ENCODE measurements around the gene GREB1. TPM values are rescaled to one million over a fixed set of nuclear protein-coding genes. Genes with fewer than 3 reads are reported as not detected.

GREB1 gene
- total RNA-seq, 1 experiment from 2014 or later = 6.2 TPM

- Histone ChIP-seq H3K4me3 (replicated peaks in 1 of 2; ENCODE audit: low read depth in 1 of 2, low read length in 2 of 2) (no peak overlapping the region), H3K9ac (ENCODE audit: low read length) (no peak overlapping the region), H3K4me2 (ENCODE audit: low read length) (peak overlapping the region; percentile 42), H2AFZ (ENCODE audit: low read depth, low read length, poor library complexity, severe bottlenecking) (no peak overlapping the region), H3K4me1 (ENCODE audit: control insufficient read depth in 1 of 2, insufficient read depth in 2 of 2, low read length in 2 of 2) (peaks cover 4 to 21% of the 10 kb centered on the region in 2 experiments), H3K79me2 (ENCODE audit: insufficient read depth, low read length) (no peaks in the 10 kb centered on the region), H3K36me3 (ENCODE audit: control insufficient read depth in 1 of 2, insufficient read depth in 2 of 2, low read length in 2 of 2) (no peaks in the 10 kb centered on the region), H3K9me3 (ENCODE audit: control insufficient read depth in 1 of 2, insufficient read depth in 1 of 2, low read depth in 1 of 2, low read length in 2 of 2) (no peaks in the 10 kb centered on the region), H3K9me2 (ENCODE audit: insufficient read depth) (no peaks in the 10 kb centered on the region), H3K27ac (ENCODE audit: low read depth, low read length) (no peak overlapping the region), H3K27me3 (ENCODE audit: insufficient read depth, low read length) (no peaks in the 10 kb centered on the region), H4K20me1 (ENCODE audit: insufficient read depth) (no peaks in the 10 kb centered on the region)
- no TSS peak for BruUV-seq (replicated peaks)
- ChIA-PET RAD21 (ENCODE audit: low non-redundant PET in 1 of 2, low total read pairs in 2 of 2, uncharacterized antibody in 2 of 2, unreplicated experiment in 2 of 2) (no interaction called here), CTCF (interaction anchor here (0.9 to 2.8 kb wide), 3 partner anchors 101 to 448 kb away, joined by 5 to 8 read pairs (median 5); a partner anchor contains a TSS), POLR2A (no interaction called here)
- DNase-seq (ENCODE audit: low read depth, low spot score) (no peak), ATAC-seq (no peak)
- intact Hi-C loops (cut with micrococcal nuclease) = loop anchor here (5.0 kb wide), 3 partner anchors 102 to 748 kb away; no protein-coding TSS in a partner anchor
- no peak for TF ChIP-seq ELF1 (IDR thresholded peaks at IDR 0.05; ENCODE audit: borderline replicate concordance, low read depth)
- no peak for TF ChIP-seq ZFX (IDR thresholded peaks at IDR 0.05)
- TF ChIP-seq REST (IDR thresholded peaks at IDR 0.05; ENCODE audit: low read depth) = no peak
- TF ChIP-seq EGR1 (IDR thresholded peaks at IDR 0.05; ENCODE audit: low read depth) = no peak
- TF ChIP-seq FOSL1 (IDR thresholded peaks at IDR 0.05; ENCODE audit: low read depth) = no peak
- TF ChIP-seq EZH2 (IDR thresholded peaks at IDR 0.05) = no peak
- TF ChIP-seq CBX3 (IDR thresholded peaks at IDR 0.05; ENCODE audit: low read depth) = no peak
- TF ChIP-seq CTCF (IDR thresholded peaks at IDR 0.05 in 2 of 3, conservative IDR thresholded peaks at IDR 0.05 in 1 of 3; ENCODE audit: borderline replicate concordance in 1 of 3, insufficient read depth in 1 of 3, low read depth in 2 of 3, low read length in 2 of 3) = no peak
- TF ChIP-seq RAD21 (IDR thresholded peaks at IDR 0.05; ENCODE audit: low read depth) = no peak
- no peak for TF ChIP-seq MAX (IDR thresholded peaks at IDR 0.05)
- no peak for TF ChIP-seq POLR2A (IDR thresholded peaks at IDR 0.05; ENCODE audit: borderline replicate concordance, extremely low read depth, insufficient read depth, insufficient read length)
- no peak for TF ChIP-seq SP1 (IDR thresholded peaks at IDR 0.05; ENCODE audit: low read depth)
- no peak for TF ChIP-seq SRF (IDR thresholded peaks at IDR 0.05; ENCODE audit: low read depth)
- no peak for TF ChIP-seq JUND (IDR thresholded peaks at IDR 0.05)
- no peak for TF ChIP-seq SIN3A (IDR thresholded peaks at IDR 0.05; ENCODE audit: low read depth)
- no peak for TF ChIP-seq ZBTB33 (IDR thresholded peaks at IDR 0.05; ENCODE audit: extremely low read depth, insufficient replicate concordance, low read length)
Observed at GRCh38 chr2:11579867-11580659, 46.2 kb downstream of the GREB1 start.
